Type B pancreatic cell (in vitro differentiated cells): ENCODE measurements around the gene KSR1. TPM values are rescaled to one million over a fixed set of nuclear protein-coding genes. Genes with fewer than 3 reads are reported as not detected.

Source experiments
- DNase-seq: peaks from one replicate; pipeline ENCODE4 v3.0.0; 2021; ENCODE audit warnings: mixed read lengths; ENCODE audit not compliant: unreplicated experiment; ENCODE audit errors: extremely low spot score
- H3K27ac Mint-ChIP-seq: 2 replicates; pipeline ENCODE4 v1.8.0; 2021; ENCODE audit warnings: mild to moderate bottlenecking, mixed read lengths
- H3K27me3 Mint-ChIP-seq: 2 replicates; pipeline ENCODE4 v1.8.0; 2021; ENCODE audit warnings: mixed read lengths
- H3K36me3 Mint-ChIP-seq: 2 replicates; pipeline ENCODE4 v1.8.0; 2021; ENCODE audit warnings: mixed read lengths
- H3K4me1 Mint-ChIP-seq: one replicate; pipeline ENCODE4 v1.8.0; 2021; ENCODE audit warnings: mixed read lengths; ENCODE audit not compliant: unreplicated experiment
- H3K4me3 Mint-ChIP-seq: 2 replicates; pipeline ENCODE4 v1.8.0; 2021; ENCODE audit warnings: mild to moderate bottlenecking, mixed read lengths
- H3K9me3 Mint-ChIP-seq: 2 replicates; pipeline ENCODE4 v1.8.0; 2021; ENCODE audit warnings: mixed read lengths
- total RNA-seq: library from RNA; stranded (reverse); gene quantifications from 2 replicates; pipeline ENCODE4 v1.2.1, GENCODE V29; 2021; ENCODE audit warnings: low replicate concordance
- TF ChIP-seq, protein P1 (sequence below): fragments of 200-600 bp; sonication (generic); conservative IDR thresholded peaks from 2 replicates; pipeline ENCODE4 v1.5.0; 2021; ENCODE audit warnings: antibody characterized with exemption, mild to moderate bottlenecking

KSR1 gene
- total RNA-seq, 1 donor from 2014 or later, result 57.8 TPM

DNA sequence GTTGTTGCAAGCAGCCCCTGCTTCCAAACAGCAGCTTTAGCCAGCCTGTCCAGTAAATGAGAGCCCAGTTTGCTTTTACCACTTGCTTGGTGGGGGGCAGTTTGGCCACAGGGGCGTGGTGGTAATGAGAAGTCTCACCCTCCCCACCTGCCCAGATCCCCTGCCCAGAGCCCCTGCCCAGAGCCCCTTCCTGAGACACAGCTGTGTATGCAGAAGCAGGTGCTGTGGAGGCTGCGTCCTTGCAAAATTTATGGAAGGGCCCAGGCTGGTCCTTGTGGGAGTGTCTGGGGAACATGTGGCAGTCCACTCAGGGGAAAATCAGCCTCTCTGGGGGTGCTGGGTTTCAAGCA lies 147.1 kb downstream of the KSR1 start:
- peaks cover 7% of the 10 kb centered on the region for H3K36me3 Mint-ChIP-seq
- no peaks in the 10 kb centered on the region for H3K9me3 Mint-ChIP-seq

DNA sequence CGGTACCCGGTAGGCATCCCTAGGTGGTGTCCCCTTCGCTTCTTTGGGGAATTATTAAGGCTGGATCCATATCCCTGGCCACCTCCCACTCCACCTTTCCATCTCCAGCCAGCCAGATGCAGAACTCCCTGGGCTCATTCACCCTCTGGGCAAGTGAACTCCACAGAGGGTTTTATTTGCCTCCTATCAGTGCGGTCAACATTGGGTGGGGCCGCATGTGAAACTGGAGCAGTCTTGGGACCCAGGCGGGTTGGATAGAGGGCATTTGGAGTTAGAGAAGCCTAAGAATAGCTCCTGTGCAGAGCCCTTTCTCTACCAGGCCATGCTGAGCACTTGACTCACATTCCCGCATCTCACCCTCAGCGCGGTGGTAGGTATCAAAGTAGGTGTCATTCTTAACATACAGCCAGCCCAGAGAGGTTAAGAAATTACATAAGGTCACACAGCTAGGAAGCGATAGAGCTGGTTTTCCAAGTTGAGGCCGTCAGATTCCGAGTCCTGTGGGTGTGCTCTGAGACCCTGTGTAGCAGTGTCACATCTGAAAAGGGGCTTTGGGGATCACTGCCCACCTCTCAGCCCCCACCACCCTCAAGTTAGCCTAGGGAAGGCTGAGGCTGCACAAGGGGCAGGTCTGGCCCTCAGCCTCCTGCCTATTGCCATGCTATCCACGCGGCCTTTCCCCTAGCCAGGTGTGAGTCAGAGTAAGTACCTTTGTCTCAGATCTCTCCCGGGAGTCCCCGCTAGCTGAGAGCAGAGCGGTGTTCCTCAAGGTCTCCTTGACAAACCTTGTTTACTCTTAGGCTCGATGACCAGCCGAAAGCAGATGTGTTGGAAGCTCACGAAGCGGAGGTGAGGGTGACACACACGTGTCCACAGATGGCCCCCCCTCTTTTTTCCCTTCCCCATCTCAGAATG lies 147.9 kb downstream of the KSR1 start:
- TF ChIP-seq, protein P1, sequence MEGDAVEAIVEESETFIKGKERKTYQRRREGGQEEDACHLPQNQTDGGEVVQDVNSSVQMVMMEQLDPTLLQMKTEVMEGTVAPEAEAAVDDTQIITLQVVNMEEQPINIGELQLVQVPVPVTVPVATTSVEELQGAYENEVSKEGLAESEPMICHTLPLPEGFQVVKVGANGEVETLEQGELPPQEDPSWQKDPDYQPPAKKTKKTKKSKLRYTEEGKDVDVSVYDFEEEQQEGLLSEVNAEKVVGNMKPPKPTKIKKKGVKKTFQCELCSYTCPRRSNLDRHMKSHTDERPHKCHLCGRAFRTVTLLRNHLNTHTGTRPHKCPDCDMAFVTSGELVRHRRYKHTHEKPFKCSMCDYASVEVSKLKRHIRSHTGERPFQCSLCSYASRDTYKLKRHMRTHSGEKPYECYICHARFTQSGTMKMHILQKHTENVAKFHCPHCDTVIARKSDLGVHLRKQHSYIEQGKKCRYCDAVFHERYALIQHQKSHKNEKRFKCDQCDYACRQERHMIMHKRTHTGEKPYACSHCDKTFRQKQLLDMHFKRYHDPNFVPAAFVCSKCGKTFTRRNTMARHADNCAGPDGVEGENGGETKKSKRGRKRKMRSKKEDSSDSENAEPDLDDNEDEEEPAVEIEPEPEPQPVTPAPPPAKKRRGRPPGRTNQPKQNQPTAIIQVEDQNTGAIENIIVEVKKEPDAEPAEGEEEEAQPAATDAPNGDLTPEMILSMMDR, result no peak
- H3K9me3 Mint-ChIP-seq, result no peaks in the 10 kb centered on the region
- H3K27ac Mint-ChIP-seq, result no peak overlapping the region
- no peaks in the 10 kb centered on the region for H3K27me3 Mint-ChIP-seq
- no peak overlapping the region for H3K4me3 Mint-ChIP-seq
- H3K4me1 Mint-ChIP-seq, result peaks cover 7% of the 10 kb centered on the region
- DNase-seq, result no peak
- H3K36me3 Mint-ChIP-seq, result peaks cover 12% of the 10 kb centered on the region

More for the DNA sequence above, 147.1 kb downstream of the KSR1 start:
- TF ChIP-seq, protein P1, result no peak
- no peaks in the 10 kb centered on the region for H3K27me3 Mint-ChIP-seq
- no peak overlapping the region for H3K27ac Mint-ChIP-seq
- no peak for DNase-seq
- peaks cover 7% of the 10 kb centered on the region for H3K4me1 Mint-ChIP-seq
- no peak overlapping the region for H3K4me3 Mint-ChIP-seq

DNA sequence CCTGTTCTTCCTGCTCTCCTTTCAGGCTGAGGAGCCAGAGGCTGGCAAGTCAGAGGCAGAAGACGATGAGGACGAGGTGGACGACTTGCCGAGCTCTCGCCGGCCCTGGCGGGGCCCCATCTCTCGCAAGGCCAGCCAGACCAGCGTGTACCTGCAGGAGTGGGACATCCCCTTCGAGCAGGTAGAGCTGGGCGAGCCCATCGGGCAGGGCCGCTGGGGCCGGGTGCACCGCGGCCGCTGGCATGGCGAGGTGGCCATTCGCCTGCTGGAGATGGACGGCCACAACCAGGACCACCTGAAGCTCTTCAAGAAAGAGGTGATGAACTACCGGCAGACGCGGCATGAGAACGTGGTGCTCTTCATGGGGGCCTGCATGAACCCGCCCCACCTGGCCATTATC lies 149.2 kb downstream of the KSR1 start:
- no peak for DNase-seq
- H3K4me1 Mint-ChIP-seq, result peaks cover 7% of the 10 kb centered on the region
- no peak overlapping the region for H3K4me3 Mint-ChIP-seq

DNA sequence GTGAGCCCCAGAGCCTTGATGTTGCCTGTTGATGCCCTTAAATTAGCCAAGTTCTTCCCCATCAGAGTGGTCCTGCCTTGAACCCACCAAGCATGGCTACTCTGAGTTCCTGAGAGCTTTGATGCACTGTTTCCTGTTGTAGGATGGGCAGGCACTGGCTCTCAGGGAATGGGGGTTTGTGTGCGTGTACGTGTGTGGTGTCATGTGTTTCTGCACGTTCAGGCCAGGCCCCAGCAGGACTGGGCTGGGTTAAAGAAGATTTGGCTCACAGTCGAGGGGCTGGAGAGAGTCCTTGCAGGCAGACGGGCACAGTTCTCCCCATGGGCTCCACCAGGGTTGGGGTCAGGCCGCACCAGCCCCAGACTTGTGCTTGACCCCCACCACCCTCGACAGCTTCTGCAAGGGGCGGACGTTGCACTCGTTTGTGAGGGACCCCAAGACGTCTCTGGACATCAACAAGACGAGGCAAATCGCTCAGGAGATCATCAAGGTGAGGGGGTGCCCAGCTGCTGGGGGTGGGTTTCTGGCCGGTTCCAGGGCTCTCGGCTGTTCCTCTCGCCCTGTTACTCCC lies 151.4 kb downstream of the KSR1 start:
- Mint-ChIP-seq H3K4me3 (no peak overlapping the region), H3K27me3 (no peaks in the 10 kb centered on the region), H3K36me3 (peaks cover 11% of the 10 kb centered on the region), H3K4me1 (no peaks in the 10 kb centered on the region), H3K9me3 (no peaks in the 10 kb centered on the region), H3K27ac (no peak overlapping the region)
- DNase-seq, result no peak
- TF ChIP-seq, protein P1, result no peak

More for the DNA sequence above, 149.2 kb downstream of the KSR1 start:
- Mint-ChIP-seq H3K36me3 (peaks cover 12% of the 10 kb centered on the region), H3K27ac (no peak overlapping the region), H3K27me3 (no peaks in the 10 kb centered on the region), H3K9me3 (no peaks in the 10 kb centered on the region)
- TF ChIP-seq, protein P1, result no peak

DNA sequence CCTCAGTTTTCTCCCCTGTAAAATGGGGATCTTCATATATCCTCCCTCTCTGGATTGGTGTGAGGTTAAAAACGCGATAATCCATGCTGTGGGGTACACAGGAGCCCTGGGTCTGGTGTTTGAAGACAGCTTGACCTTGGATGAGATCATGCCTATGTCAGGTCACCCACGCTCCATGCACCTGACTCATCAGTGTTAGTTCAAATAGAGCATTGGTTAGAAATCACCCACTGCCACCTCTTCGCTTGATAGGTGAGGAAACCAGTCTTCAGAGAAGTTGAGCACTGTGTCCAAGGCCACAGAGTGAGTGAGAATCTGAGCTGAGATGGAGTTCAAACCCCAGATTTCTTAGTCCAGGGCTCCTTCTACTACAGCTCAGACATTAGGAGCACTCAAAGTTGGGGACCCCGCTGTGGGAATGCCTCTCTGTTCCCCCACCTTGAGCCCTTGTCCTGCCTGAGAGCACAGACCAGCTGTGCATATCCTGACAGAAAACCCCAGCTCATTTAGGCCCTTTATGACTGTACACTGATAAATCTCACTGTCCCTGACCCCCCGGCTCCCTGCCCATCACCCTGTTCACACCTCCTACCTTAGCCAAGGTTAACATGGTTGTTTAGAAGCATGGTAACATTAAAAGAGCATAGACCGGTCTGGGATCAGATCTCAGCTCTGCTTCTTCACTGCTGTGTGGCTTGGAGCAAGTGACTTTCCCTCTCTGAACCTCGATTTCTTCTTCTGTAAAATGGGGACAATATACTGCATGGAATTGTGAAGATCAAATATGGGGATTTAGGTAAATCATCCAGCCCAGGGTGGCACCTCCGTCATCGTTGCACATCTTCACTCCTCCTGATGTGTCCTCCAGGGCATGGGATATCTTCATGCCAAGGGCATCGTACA lies 152.3 kb downstream of the KSR1 start:
- Mint-ChIP-seq H3K4me1 (no peaks in the 10 kb centered on the region), H3K27ac (no peak overlapping the region), H3K27me3 (no peaks in the 10 kb centered on the region), H3K36me3 (peaks cover 11% of the 10 kb centered on the region), H3K9me3 (no peaks in the 10 kb centered on the region), H3K4me3 (no peak overlapping the region)
- TF ChIP-seq, protein P1, result no peak
- DNase-seq, result no peak
